GM20000 (cell line): ENCODE results near the gene DDR1.

Source experiments
- DNase-seq: peaks from one replicate; pipeline ENCODE4 v3.0.0; 2012; ENCODE audit warnings: low spot score
- TF ChIP-seq, protein P1 (sequence below): IDR thresholded peaks from 2 replicates; pipeline ENCODE4 v1.5.1; 2012; ENCODE audit warnings: mild to moderate bottlenecking, control low read depth; ENCODE audit errors: extremely low read depth, missing control alignments

The DDR1 gene

DNA sequence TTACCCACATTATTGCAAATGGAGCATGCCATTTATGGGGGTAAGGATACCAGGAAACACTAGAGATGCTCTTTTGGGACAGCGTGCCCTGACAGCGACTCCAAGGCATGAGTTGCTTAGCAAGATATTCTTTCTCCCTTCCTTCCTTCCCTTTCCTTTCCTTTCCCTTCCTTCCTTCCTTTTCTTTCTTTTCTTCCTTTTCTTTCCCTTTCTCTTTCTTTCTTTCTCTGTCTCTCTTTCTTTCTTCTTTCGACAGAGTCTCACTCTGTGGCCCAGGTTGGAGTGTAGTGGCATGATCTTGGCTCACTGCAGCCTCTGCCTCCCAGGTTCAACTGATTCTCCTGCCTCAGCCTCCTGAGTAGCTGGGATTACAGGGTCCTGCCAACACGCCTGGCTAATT, 59.7 kb downstream of the DDR1 start:
- TF ChIP-seq, protein P1, sequence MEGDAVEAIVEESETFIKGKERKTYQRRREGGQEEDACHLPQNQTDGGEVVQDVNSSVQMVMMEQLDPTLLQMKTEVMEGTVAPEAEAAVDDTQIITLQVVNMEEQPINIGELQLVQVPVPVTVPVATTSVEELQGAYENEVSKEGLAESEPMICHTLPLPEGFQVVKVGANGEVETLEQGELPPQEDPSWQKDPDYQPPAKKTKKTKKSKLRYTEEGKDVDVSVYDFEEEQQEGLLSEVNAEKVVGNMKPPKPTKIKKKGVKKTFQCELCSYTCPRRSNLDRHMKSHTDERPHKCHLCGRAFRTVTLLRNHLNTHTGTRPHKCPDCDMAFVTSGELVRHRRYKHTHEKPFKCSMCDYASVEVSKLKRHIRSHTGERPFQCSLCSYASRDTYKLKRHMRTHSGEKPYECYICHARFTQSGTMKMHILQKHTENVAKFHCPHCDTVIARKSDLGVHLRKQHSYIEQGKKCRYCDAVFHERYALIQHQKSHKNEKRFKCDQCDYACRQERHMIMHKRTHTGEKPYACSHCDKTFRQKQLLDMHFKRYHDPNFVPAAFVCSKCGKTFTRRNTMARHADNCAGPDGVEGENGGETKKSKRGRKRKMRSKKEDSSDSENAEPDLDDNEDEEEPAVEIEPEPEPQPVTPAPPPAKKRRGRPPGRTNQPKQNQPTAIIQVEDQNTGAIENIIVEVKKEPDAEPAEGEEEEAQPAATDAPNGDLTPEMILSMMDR = no peak
- DNase-seq = no peak

DNA sequence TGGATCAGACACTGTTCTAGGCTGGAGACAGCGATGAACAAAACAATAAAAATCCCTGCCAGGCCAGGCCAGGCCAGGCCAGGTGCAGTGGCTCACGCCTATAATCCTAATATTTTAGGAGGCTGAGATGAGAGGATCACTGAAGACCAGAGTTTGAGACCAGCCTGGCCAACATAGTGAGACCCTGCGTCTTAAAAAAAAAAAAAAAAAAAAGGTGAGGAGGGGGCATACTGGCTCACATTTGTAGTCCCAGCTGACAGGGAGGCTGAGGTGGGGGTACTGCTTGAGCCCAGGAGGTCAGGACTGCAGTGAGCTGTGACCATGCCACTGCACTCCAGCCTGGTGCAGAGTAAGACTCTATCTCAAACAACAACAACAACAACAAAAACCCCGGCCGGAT, 61.0 kb downstream of the DDR1 start:
- TF ChIP-seq, protein P1 = no peak
- no peak for DNase-seq

DNA sequence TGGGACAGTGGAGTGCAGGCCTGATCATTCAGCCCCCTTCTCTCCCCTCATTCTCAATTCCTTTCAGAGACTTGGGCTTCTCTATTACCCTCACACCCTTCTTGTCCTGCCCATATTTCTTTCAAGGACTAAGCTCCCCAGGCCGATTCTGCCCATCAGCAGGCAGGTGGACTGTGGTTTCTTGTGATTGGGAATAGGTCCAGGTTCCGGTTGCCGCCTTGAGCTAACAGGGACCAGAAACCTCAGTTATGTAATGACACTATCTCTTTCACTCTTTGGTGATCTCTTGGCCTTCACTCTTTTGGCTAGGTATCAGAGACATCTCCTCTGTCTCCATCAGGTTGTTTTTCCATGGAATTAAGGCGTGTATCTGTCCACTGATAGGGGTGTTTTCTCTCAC, 62.9 kb downstream of the DDR1 start:
- DNase-seq = no peak

DNA sequence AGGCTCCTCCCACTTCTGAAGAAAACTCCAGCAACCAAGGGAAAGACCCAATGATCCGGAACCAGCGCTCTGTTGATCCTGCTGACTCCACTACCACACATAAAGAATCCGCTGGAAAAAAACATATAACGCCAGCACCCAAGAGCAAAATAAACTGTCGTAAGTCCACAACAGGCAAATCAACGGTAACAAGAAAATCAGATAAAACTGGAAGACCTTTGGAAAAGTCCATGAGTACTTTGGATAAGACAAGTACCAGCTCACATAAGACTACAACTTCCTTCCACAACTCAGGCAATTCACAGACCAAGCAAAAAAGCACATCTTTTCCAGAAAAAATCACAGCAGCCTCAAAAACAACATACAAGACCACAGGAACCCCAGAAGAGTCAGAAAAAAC, 64.5 kb downstream of the DDR1 start:
- TF ChIP-seq, protein P1 = no peak
- no peak for DNase-seq

More for the DNA sequence above, 62.9 kb downstream of the DDR1 start:
- TF ChIP-seq, protein P1 = no peak
